ENCODE results near the gene PRTFDC1.

- TF ChIP-seq CTCF (conservative IDR thresholded peaks at IDR 0.05; ENCODE audit: low read length) (no peak), EZH2phosphoT487 (IDR thresholded peaks at IDR 0.05; ENCODE audit: borderline replicate concordance, low read depth, low read length) (no peak)
Measured at GRCh38 chr10:24800861-24801260, 151.5 kb downstream of the PRTFDC1 start.

All from OCI-LY7 (cell line).